ENCODE measurements around the gene GNPDA1.

GRCh38 chr5:142017832-142018427, 5.1 kb upstream of the GNPDA1 start:
- TF ChIP-seq CTCF (IDR thresholded peaks at IDR 0.05) (no peak), EZH2 (IDR thresholded peaks at IDR 0.05) (no peak)
